ENCODE data around the gene B4GALT4.
"Not testable (repeated sequence)": the region's sequence is repeated elsewhere in the genome, so short reads cannot be mapped to it uniquely, and the experiment has no call there.

B4GALT4 gene

DNA sequence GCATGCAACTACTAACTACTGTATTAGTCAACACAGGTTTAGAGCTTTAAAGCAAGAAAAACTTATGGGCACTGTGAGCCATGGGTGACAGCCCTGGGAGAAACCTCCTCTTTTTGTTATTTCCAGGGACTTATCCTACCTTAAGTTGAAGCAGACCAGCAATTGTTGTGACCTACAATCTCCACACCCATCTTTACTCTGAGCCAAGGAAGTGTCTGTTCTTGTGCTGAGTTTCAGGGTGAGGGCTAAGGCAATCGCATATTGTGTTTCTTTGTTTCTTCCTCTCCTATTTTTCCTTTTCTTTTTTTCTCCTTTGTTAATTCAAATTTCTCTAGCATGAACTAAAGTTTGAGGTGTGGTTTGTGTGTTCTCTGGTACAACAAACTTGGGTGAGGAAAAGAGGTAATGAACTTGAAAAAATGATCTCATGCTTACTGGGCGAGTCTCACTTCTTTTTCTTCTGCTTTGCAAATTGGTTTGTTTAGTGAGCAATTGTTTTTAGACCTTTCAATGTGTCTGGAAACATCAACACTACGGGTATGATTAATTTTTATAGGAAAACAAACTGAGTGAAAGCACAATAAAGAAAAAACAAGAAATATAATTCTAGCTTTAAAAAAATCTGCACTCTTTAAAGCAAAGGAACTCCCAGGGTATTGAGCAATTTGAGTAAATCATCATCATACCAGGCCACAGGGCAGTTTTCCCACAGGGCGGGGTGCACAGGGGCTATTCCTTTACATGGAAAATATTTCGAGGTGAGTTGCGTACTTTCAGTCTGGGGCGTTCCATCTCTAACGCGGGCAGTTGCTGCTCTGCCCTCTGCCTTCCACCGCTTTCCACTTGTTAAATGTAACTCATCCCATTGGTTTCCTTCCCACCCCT is 64.6 kb downstream of the B4GALT4 start:
- H3K27me3 Mint-ChIP-seq: peaks cover 9 to 45% of the 10 kb centered on the region in 2 donors
- no peak overlapping the region for H3K4me3 Mint-ChIP-seq
- H3K27ac Mint-ChIP-seq: no peak overlapping the region
- H3K4me1 Mint-ChIP-seq (ENCODE audit: low read depth in 2 of 2): no peaks in the 10 kb centered on the region
- no peaks in the 10 kb centered on the region for H3K9me3 Mint-ChIP-seq
- DNase-seq (no peak), ATAC-seq (replicated peaks) (no peak)
- no peaks in the 10 kb centered on the region for H3K36me3 Mint-ChIP-seq (ENCODE audit: insufficient read depth)

DNA sequence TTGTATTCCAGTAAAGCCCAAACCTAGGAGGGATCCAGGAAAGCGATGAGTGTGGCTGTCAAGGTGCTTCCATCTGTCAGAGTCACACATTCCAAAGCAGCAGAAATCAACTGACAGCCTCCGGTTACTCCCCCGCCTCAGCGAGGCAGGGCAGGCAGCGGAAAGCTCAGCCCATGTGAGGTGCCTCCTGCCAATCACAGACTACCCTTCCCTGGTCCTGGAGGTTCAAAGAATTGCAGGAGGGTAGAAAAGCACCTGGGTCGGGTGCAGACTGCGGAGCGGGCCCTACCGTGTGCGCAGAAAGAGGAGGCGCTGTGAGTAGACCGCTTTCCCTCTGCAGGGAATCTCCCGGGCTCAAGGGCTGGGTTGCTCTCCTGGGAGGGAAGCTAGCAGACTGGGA is 67.4 kb downstream of the B4GALT4 start, which contains the start of gene UPK1B:
Gene UPK1B, plus strand, starts transcription at position 274 of the 400 bp plus-strand sequence. CDS start 13,144 bp downstream, outside the sequence.
- Mint-ChIP-seq H3K27ac (no peak within 1 kb of the TSS), H3K4me3 (no peak within 1 kb of the TSS), H3K27me3 (peaks cover 9 to 29% of the 10 kb centered on the region in 2 donors), H3K4me1 (ENCODE audit: low read depth in 2 of 2) (no peaks in the 10 kb centered on the region), H3K9me3 (no peaks in the 10 kb centered on the region), H3K36me3 (ENCODE audit: insufficient read depth) (no peaks in the 10 kb centered on the region)
- DNase-seq: no peak
- no peak for ATAC-seq (replicated peaks)

DNA sequence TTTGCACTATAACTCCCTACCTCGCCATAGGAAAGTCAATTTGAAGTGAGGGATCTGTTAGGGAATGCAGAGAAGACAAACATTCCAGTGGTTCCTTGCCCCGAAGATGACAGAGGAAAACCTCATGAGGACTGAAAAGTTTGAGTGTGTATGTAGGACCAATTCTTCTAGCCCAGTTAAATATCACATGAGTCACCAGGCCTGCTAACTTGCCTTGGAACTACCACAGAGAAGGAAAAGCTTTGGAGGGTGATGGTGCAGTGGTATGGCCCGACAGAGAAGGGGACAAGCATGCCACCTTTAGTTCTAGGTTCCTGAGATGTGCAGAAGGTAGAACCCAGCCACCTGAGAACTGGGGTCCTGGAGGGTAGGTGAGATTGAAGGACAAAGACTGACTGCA is 69.9 kb downstream of the B4GALT4 start:
- DNase-seq (no peak), ATAC-seq (replicated peaks) (no peak)
- Mint-ChIP-seq H3K27ac (no peak overlapping the region), H3K27me3 (peaks cover 0 to 10% of the 10 kb centered on the region in 2 donors), H3K36me3 (ENCODE audit: insufficient read depth) (no peaks in the 10 kb centered on the region), H3K4me1 (ENCODE audit: low read depth in 2 of 2) (no peaks in the 10 kb centered on the region), H3K9me3 (no peaks in the 10 kb centered on the region), H3K4me3 (no peak overlapping the region)

DNA sequence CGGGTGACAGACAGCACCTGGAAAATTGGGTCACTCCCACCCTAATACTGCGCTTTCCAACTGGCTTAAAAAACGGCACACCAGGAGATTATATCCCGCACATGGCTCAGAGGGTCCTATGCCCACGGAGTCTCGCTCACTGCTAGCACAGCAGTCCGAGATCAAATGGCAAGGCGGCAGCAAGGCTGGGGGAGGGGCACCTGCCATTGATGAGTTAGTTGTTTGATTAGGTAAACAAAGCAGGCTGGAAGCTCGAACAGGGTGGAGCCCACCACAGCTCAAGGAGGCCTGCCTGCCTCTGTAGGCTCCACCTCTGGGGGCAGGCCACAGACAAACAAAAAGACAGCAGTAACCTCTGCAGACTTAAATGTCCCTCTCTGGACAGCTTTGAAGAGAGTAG is 75.9 kb downstream of the B4GALT4 start:
- not testable (repeated sequence) for H3K4me3 Mint-ChIP-seq; ATAC-seq (replicated peaks); H3K36me3 Mint-ChIP-seq (ENCODE audit: insufficient read depth); H3K27ac Mint-ChIP-seq; H3K9me3 Mint-ChIP-seq; DNase-seq; H3K4me1 Mint-ChIP-seq (ENCODE audit: low read depth in 2 of 2)
- peaks cover 11 to 43% of the 10 kb centered on the region in 2 donors for H3K27me3 Mint-ChIP-seq

All from effector memory CD8-positive, alpha-beta T cell (primary cell).